ENCODE data around the gene DOCK2. TPM values are rescaled to one million over a fixed set of nuclear protein-coding genes. Genes with fewer than 3 reads are reported as not detected.

DOCK2 gene
- total RNA-seq, 1 experiment from 2014 or later = 4.6 TPM

GRCh38 chr5:169744336-169744735 is 107.3 kb downstream of the DOCK2 start:
- H3K4me1 Mint-ChIP-seq = peaks cover 18% of the 10 kb centered on the region
- ChIA-PET POLR2A (no interaction called here), CTCF (no interaction called here)
- H3K27ac Mint-ChIP-seq = no peak overlapping the region
- H3K9me3 Mint-ChIP-seq = no peaks in the 10 kb centered on the region
- ATAC-seq (no peak), DNase-seq (ENCODE audit: low spot score) (no peak)
- no peak overlapping the region for H3K4me3 Mint-ChIP-seq
- no peaks in the 10 kb centered on the region for H3K27me3 Mint-ChIP-seq (ENCODE audit: low read depth)
- no peaks in the 10 kb centered on the region for H3K36me3 Mint-ChIP-seq
- TF ChIP-seq NFYB (CRISPR knock-in tag; conservative IDR thresholded peaks at IDR 0.05; ENCODE audit: low read depth) = no peak
- no peak for TF ChIP-seq GTF2I (CRISPR knock-in tag; conservative IDR thresholded peaks at IDR 0.05)
- no peak for TF ChIP-seq SOX15 (CRISPR knock-in tag; IDR thresholded peaks at IDR 0.05)
- TF ChIP-seq SMAD4 (CRISPR knock-in tag; IDR thresholded peaks at IDR 0.05) = no peak
- no peak for TF ChIP-seq ZNF317 (CRISPR knock-in tag; IDR thresholded peaks at IDR 0.05; ENCODE audit: borderline replicate concordance, low read depth)

GRCh38 chr5:169745441-169746146 is 108.5 kb downstream of the DOCK2 start:
- no peak for TF ChIP-seq CREM (CRISPR knock-in tag; IDR thresholded peaks at IDR 0.05)
- TF ChIP-seq HMGA2 (CRISPR knock-in tag; IDR thresholded peaks at IDR 0.05) = no peak
- no peak for TF ChIP-seq STAT6 (CRISPR knock-in tag; conservative IDR thresholded peaks at IDR 0.05; ENCODE audit: low read depth)
- TF ChIP-seq MXD4 (CRISPR knock-in tag; IDR thresholded peaks at IDR 0.05; ENCODE audit: borderline replicate concordance) = no peak
- no peak for TF ChIP-seq FOXK1 (CRISPR knock-in tag; IDR thresholded peaks at IDR 0.05)
- TF ChIP-seq USF2 (CRISPR knock-in tag; IDR thresholded peaks at IDR 0.05) = no peak
- no peak for TF ChIP-seq ELF4 (CRISPR knock-in tag; IDR thresholded peaks at IDR 0.05; ENCODE audit: low read depth)
- no peak for TF ChIP-seq MYBL2 (CRISPR knock-in tag; IDR thresholded peaks at IDR 0.05)
- no peak for TF ChIP-seq E2F4 (CRISPR knock-in tag; IDR thresholded peaks at IDR 0.05; ENCODE audit: borderline replicate concordance, low read depth)
- no peak for TF ChIP-seq IRF2 (CRISPR knock-in tag; IDR thresholded peaks at IDR 0.05; ENCODE audit: borderline replicate concordance, low read depth)
- TF ChIP-seq HMGXB4 (CRISPR knock-in tag; IDR thresholded peaks at IDR 0.05) = no peak
- TF ChIP-seq TEAD4 (CRISPR knock-in tag; IDR thresholded peaks at IDR 0.05) = no peak
- no peak for TF ChIP-seq SMAD4 (CRISPR knock-in tag; IDR thresholded peaks at IDR 0.05)
- no peak for TF ChIP-seq MAX (CRISPR knock-in tag; IDR thresholded peaks at IDR 0.05)
- no peak for TF ChIP-seq ZNF423 (CRISPR knock-in tag; IDR thresholded peaks at IDR 0.05)
- no peak for DNase-seq (ENCODE audit: low spot score)
- Mint-ChIP-seq H3K27ac (0 out of 2 replicates have a peak overlapping the region, but pooled peaks have one; percentile 17), H3K4me1 (peaks cover 18% of the 10 kb centered on the region), H3K36me3 (no peaks in the 10 kb centered on the region), H3K9me3 (no peaks in the 10 kb centered on the region), H3K27me3 (ENCODE audit: low read depth) (no peaks in the 10 kb centered on the region), H3K4me3 (no peak overlapping the region)
- ChIA-PET POLR2A (no interaction called here), CTCF (no interaction called here)
- no peak for ATAC-seq

Data from WTC11 (cell line).